Measurements from ENCODE around the gene ZNF75A. TPM values are rescaled to one million over a fixed set of nuclear protein-coding genes. Genes with fewer than 3 reads are reported as not detected.

Gene ZNF75A
- total and polyA plus RNA-seq, 4 donors, result 4.9 to 17.2 (median 9.8) TPM

DNA sequence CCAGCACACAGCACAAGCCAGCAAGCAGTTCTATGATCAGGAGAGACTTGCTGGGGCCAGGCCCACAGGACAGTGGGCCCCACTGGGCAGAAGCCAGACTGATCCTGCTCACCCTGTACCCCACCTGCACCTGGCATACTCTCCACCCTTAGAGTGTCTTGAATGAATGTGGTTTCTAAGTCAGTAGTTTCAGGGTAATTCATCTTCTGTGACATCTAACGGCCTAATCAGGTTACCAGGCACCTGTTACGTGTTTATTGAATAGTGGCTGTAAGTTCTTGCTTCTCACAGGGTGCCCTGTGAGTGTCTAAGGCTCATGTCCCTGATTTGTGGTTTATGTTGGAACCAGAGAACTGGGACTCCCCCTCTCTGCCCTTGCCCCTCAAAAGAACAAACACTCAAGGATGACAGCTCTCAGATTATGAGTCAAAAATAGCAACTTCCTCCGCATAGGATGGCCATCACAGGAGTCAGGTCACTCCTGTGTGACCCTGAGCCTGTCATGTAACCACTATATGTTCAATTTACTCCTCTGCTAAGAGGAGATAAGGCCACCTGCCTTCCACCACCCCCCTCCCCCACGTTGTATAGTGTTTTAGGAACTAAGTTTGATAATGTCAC is 43.4 kb downstream of the ZNF75A start (continued):
- TF ChIP-seq HNF4A (conservative IDR thresholded peaks at IDR 0.05) (no peak), TAF1 (conservative IDR thresholded peaks at IDR 0.05) (no peak), RAD21 (IDR thresholded peaks at IDR 0.05) (no peak)

DNA sequence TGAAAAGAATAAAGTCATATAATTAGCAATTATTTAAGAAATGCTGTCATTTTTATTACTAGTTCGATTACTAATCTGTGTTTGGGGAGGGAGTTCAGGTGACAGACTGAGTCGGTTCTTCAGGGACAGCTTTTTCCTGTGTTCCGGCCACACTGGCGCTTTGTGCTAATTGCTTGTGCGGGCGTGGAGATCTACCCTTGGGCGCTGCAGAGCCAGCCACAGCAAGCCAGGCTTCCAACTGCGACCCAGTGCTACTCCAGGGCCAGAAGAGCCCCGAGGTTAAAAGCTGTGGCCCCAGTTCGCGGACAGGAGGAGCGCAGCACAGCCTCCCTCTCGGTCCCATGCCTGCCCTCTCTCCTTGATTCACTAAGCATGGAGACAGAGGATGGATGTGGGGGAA is 43.9 kb downstream of the ZNF75A start:
- TF ChIP-seq, protein P1, sequence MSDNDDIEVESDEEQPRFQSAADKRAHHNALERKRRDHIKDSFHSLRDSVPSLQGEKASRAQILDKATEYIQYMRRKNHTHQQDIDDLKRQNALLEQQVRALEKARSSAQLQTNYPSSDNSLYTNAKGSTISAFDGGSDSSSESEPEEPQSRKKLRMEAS (IDR thresholded peaks at IDR 0.05), result no peak
- no peak for TF ChIP-seq HNF4A (conservative IDR thresholded peaks at IDR 0.05)
- no peak for TF ChIP-seq FOXA1 (IDR thresholded peaks at IDR 0.05)
- no peak for TF ChIP-seq GABPA (IDR thresholded peaks at IDR 0.05 in 1 of 2, conservative IDR thresholded peaks at IDR 0.05 in 1 of 2)
- no peak for TF ChIP-seq RAD21 (IDR thresholded peaks at IDR 0.05)
- TF ChIP-seq REST (IDR thresholded peaks at IDR 0.05), result no peak
- no peak for TF ChIP-seq ZBTB33 (IDR thresholded peaks at IDR 0.05)
- no peak for TF ChIP-seq CTCF (IDR thresholded peaks at IDR 0.05; ENCODE audit: low read depth, low read length, missing input control)
- no peak for TF ChIP-seq TAF1 (conservative IDR thresholded peaks at IDR 0.05)
- TF ChIP-seq HNF4G (IDR thresholded peaks at IDR 0.05), result no peak
- TF ChIP-seq YY1 (IDR thresholded peaks at IDR 0.05), result no peak
- TF ChIP-seq RXRA (IDR thresholded peaks at IDR 0.05), result no peak
- no peak for TF ChIP-seq NR2F2 (IDR thresholded peaks at IDR 0.05)
- TF ChIP-seq JUND (IDR thresholded peaks at IDR 0.05), result no peak
- no peak for TF ChIP-seq SP1 (IDR thresholded peaks at IDR 0.05)
- TF ChIP-seq EGR1 (IDR thresholded peaks at IDR 0.05; ENCODE audit: low read depth in 2 of 2), result no peak
- TF ChIP-seq ATF3 (IDR thresholded peaks at IDR 0.05), result no peak
- no peak for DNase-seq (ENCODE audit: low spot score)
- no peaks in the 10 kb centered on the region for H3K4me1 ChIP-seq (ENCODE audit: control insufficient read depth in 4 of 4, insufficient read depth in 4 of 4, low read length in 3 of 4)
- H3K27ac ChIP-seq (ENCODE audit: low read depth in 1 of 2, low read length in 2 of 2), result no peak overlapping the region
- whole genome bisulfite sequencing, result 66% methylated on average over 13 of the region's 13 CpGs
- H3K4me3 ChIP-seq (ENCODE audit: low read depth in 1 of 3, low read length in 3 of 3), result no peak overlapping the region
- peaks cover 0 to 3% (median 0%) of the 10 kb centered on the region in 4 donors for H3K9me3 ChIP-seq (ENCODE audit: control insufficient read depth in 4 of 4, low read length in 3 of 4)
- H3K9ac ChIP-seq (ENCODE audit: low read depth in 1 of 2, low read length in 2 of 2), result no peak overlapping the region
- H3K27me3 ChIP-seq (ENCODE audit: control insufficient read depth in 4 of 4, insufficient read depth in 4 of 4, low read length in 3 of 4), result no peaks in the 10 kb centered on the region
- no peaks in the 10 kb centered on the region for H3K36me3 ChIP-seq (ENCODE audit: control insufficient read depth in 4 of 4, insufficient read depth in 3 of 4, low read depth in 1 of 4, low read length in 3 of 4)

Data from liver (tissue), 9 donors.